Endodermal cell (in vitro differentiated cells): ENCODE measurements around the gene MYCN. TPM values are rescaled to one million over a fixed set of nuclear protein-coding genes. Genes with fewer than 3 reads are reported as not detected.

Experiments
- DNase-seq: peaks from one replicate; pipeline ENCODE4 v3.0.0-alpha.2; 2017
- H3K27ac ChIP-seq: 2 replicates; pipeline ENCODE4 v1.5.1; 2013; ENCODE audit warnings: mild to moderate bottlenecking, low read depth, low read length, moderate library complexity
- H3K27me3 ChIP-seq: 2 replicates; pipeline ENCODE4 v1.6.1; 2013; ENCODE audit warnings: mild to moderate bottlenecking, low read length, moderate library complexity; ENCODE audit not compliant: insufficient read depth, control insufficient read depth, poor library complexity, severe bottlenecking
- H3K36me3 ChIP-seq: 2 replicates; pipeline ENCODE4 v1.7.0; 2013; ENCODE audit warnings: mild to moderate bottlenecking, low read length, moderate library complexity; ENCODE audit not compliant: control insufficient read depth, insufficient read depth
- H3K4me1 ChIP-seq: one replicate; pipeline ENCODE4 v1.7.0; 2013; ENCODE audit warnings: low read length; ENCODE audit not compliant: control insufficient read depth, insufficient read depth
- H3K4me3 ChIP-seq: 2 replicates; pipeline ENCODE4 v1.5.1; 2013; ENCODE audit warnings: mild to moderate bottlenecking, low read length, moderate library complexity
- H3K9ac ChIP-seq: 2 replicates; pipeline ENCODE4 v1.6.1; 2013; ENCODE audit warnings: mild to moderate bottlenecking, low read length, moderate library complexity; ENCODE audit not compliant: poor library complexity, severe bottlenecking; ENCODE audit errors: extremely low read depth
- H3K9me3 ChIP-seq: 2 replicates; pipeline ENCODE4 v1.6.1; 2013; ENCODE audit warnings: mild to moderate bottlenecking, low read length, moderate library complexity; ENCODE audit not compliant: control insufficient read depth
- H3K27ac Mint-ChIP-seq: 2 replicates; pipeline ENCODE4 v1.8.0; 2020; ENCODE audit warnings: mixed read lengths
- H3K27me3 Mint-ChIP-seq: 2 replicates; pipeline ENCODE4 v1.8.0; 2021; ENCODE audit warnings: mild to moderate bottlenecking, mixed read lengths; ENCODE audit not compliant: insufficient read depth
- H3K36me3 Mint-ChIP-seq: 2 replicates; pipeline ENCODE4 v1.8.0; 2020; ENCODE audit warnings: low read depth, mixed read lengths
- H3K4me1 Mint-ChIP-seq: 2 replicates; pipeline ENCODE4 v1.8.0; 2020; ENCODE audit warnings: mixed read lengths
- H3K4me3 Mint-ChIP-seq: 2 replicates; pipeline ENCODE4 v1.8.0; 2020; ENCODE audit warnings: mild to moderate bottlenecking, moderate library complexity, mixed read lengths
- H3K9me3 Mint-ChIP-seq: 2 replicates; pipeline ENCODE4 v1.8.0; 2020; ENCODE audit warnings: mild to moderate bottlenecking, mixed read lengths
- WGBS, 2 experiments: methylation state at CpG; one replicate each; pipeline versions ENCODE4 v1.1.5 to v1.1.7; 2013; ENCODE audit warnings: missing lambda C conversion rate in 2 of 2, mixed read lengths in 1 of 2; ENCODE audit not compliant: insufficient coverage in 1 of 2, insufficient read length in 1 of 2; 5-methylcytosine and 5-hydroxymethylcytosine counted together
- total RNA-seq, 2 donors: library from RNA; stranded (reverse); fragmentation: NEBNext Ultra II Directional in 1 of 2; extraction: Animal tissue kit (Norgen Biotek cat#: 25700) in 1 of 2; gene quantifications; 2 replicates in 1 of 2; 3 replicates in 1 of 2; pipeline ENCODE4 v1.2.1, GENCODE V29; 2021
- TF ChIP-seq, protein P1 (sequence below): fragments of 200-600 bp; sonication (generic); conservative IDR thresholded peaks from 2 replicates; pipeline ENCODE4 v1.5.0; 2021; ENCODE audit warnings: antibody characterized with exemption, mild to moderate bottlenecking

The MYCN gene
- total RNA-seq, 2 donors from 2014 or later = 36.8 to 52.3 TPM

DNA sequence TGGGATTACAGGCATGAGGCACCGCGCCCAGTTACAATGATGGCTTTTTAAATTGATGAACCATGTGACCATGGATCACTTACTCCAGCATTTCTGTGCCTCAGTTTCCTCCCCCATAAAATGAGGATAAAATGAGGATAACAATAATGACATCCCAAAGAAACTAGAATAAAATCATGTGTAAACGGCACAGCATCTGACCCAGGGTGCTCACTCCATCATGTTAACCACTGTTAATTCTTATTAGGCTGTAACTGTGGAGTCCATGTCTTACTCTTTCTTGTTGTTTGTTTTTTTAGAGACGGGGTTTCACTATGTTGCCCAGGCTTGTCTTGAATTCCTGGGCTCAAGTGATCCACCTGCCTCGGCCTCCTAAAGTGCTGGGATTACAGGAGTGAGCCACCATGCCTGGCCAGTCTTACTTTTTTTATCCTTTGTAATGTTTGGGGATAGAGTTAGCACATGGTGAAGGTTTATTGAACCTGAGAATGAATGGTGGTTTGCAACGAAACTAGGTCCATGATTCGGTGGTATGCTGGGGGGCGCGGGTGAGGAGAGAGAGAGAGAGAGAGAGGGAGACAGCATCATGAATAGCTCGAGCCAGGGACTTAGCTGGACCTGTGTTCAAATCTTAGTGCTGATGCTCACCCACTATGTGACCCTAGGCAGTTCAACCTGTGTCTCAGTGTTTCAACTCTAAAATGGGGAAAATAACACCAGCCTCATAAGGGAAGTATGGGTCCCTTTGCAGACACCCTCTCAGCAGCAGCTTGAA is 52.3 kb downstream of the MYCN start:
- no peaks in the 10 kb centered on the region for H3K36me3 ChIP-seq
- no peaks in the 10 kb centered on the region for H3K36me3 Mint-ChIP-seq
- H3K9me3 ChIP-seq = no peaks in the 10 kb centered on the region
- H3K9ac ChIP-seq = no peak overlapping the region
- no peak for DNase-seq
- H3K9me3 Mint-ChIP-seq = no peaks in the 10 kb centered on the region
- no peak overlapping the region for H3K27ac ChIP-seq
- TF ChIP-seq, protein P1, sequence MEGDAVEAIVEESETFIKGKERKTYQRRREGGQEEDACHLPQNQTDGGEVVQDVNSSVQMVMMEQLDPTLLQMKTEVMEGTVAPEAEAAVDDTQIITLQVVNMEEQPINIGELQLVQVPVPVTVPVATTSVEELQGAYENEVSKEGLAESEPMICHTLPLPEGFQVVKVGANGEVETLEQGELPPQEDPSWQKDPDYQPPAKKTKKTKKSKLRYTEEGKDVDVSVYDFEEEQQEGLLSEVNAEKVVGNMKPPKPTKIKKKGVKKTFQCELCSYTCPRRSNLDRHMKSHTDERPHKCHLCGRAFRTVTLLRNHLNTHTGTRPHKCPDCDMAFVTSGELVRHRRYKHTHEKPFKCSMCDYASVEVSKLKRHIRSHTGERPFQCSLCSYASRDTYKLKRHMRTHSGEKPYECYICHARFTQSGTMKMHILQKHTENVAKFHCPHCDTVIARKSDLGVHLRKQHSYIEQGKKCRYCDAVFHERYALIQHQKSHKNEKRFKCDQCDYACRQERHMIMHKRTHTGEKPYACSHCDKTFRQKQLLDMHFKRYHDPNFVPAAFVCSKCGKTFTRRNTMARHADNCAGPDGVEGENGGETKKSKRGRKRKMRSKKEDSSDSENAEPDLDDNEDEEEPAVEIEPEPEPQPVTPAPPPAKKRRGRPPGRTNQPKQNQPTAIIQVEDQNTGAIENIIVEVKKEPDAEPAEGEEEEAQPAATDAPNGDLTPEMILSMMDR = no peak
- peaks cover 4% of the 10 kb centered on the region for H3K27me3 Mint-ChIP-seq
- peaks cover 23% of the 10 kb centered on the region for H3K4me1 Mint-ChIP-seq
- no peaks in the 10 kb centered on the region for H3K4me1 ChIP-seq
- H3K27me3 ChIP-seq = no peaks in the 10 kb centered on the region
- H3K27ac Mint-ChIP-seq = no peak overlapping the region
- no peak overlapping the region for H3K4me3 Mint-ChIP-seq
- no peak overlapping the region for H3K4me3 ChIP-seq
- 83 to 84% methylated on average over 9 to 10 of the region's 10 CpGs for WGBS, 2 experiments

DNA sequence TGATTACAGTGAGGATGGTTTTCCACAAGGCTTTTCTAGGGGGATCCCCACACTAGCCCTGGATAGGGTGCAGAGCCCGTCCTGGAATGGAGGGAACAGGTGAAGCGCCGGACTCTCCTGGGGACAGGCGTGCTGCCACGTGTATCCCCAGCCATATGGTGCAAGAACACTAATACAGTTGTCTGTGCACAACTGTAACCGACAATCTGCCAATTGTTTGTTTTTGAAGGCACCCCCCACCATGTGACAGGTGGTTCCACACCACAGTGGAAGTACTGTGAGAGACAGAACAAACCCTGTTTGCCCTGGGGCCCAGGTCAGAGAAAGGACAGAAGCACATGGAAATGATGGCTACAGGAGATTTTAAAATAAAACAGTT is 52.9 kb downstream of the MYCN start:
- Mint-ChIP-seq H3K27ac (no peak overlapping the region), H3K27me3 (peaks cover 4% of the 10 kb centered on the region), H3K4me1 (peaks cover 23% of the 10 kb centered on the region), H3K36me3 (no peaks in the 10 kb centered on the region), H3K4me3 (no peak overlapping the region), H3K9me3 (no peaks in the 10 kb centered on the region)
- Histone ChIP-seq H3K27ac (no peak overlapping the region), H3K4me1 (no peaks in the 10 kb centered on the region), H3K36me3 (no peaks in the 10 kb centered on the region), H3K9ac (no peak overlapping the region), H3K4me3 (no peak overlapping the region), H3K9me3 (no peaks in the 10 kb centered on the region), H3K27me3 (no peaks in the 10 kb centered on the region)
- 79 to 88% methylated on average over 5 to 6 of the region's 6 CpGs for WGBS, 2 experiments
- TF ChIP-seq, protein P1 = no peak
- no peak for DNase-seq

- no peak for DNase-seq
- Histone ChIP-seq H3K27me3 (no peaks in the 10 kb centered on the region), H3K9me3 (no peaks in the 10 kb centered on the region), H3K4me3 (no peak overlapping the region), H3K9ac (no peak overlapping the region), H3K36me3 (no peaks in the 10 kb centered on the region), H3K27ac (no peak overlapping the region), H3K4me1 (no peaks in the 10 kb centered on the region)
- H3K9me3 Mint-ChIP-seq = no peaks in the 10 kb centered on the region
- 92 to 94% methylated on average over 7 of the region's 7 CpGs for WGBS, 2 experiments
- H3K4me3 Mint-ChIP-seq = no peak overlapping the region
- no peak overlapping the region for H3K27ac Mint-ChIP-seq
- no peaks in the 10 kb centered on the region for H3K36me3 Mint-ChIP-seq
- peaks cover 23% of the 10 kb centered on the region for H3K4me1 Mint-ChIP-seq
- H3K27me3 Mint-ChIP-seq = peaks cover 4% of the 10 kb centered on the region
- TF ChIP-seq, protein P1 = no peak
Measured at GRCh38 chr2:15993666-15994065, 53.3 kb downstream of the MYCN start.
